Breast epithelium (tissue), 4 donors: ENCODE measurements around the gene DUS1L. TPM values are rescaled to one million over a fixed set of nuclear protein-coding genes. Genes with fewer than 3 reads are reported as not detected.

ENCODE experiments used
- DNase-seq, 2 donors: peaks; one replicate each; pipeline ENCODE4 v3.0.0-alpha.2; 2019; ENCODE audit warnings: low spot score in 2 of 2
- H3K27ac ChIP-seq, 2 donors: fragments of 200-600 bp; sonication (generic) in 1 of 2; one replicate each; pipeline ENCODE4 v1.5.1; 2016 to 2019; ENCODE audit warnings: mild to moderate bottlenecking in 1 of 2
- H3K27me3 ChIP-seq, 2 donors: fragments of 200-600 bp; sonication (generic) in 1 of 2; one replicate each; pipeline versions ENCODE4 v1.5.1 to v1.6.0; 2017 to 2019; ENCODE audit warnings: control low read depth in 1 of 2, mild to moderate bottlenecking in 1 of 2
- H3K36me3 ChIP-seq: fragments of 200-600 bp; one replicate; pipeline ENCODE4 v1.5.1; 2019
- H3K4me1 ChIP-seq, 2 donors: fragments of 200-600 bp; sonication (generic); one replicate each; pipeline ENCODE4 v1.5.1; 2016 to 2019; ENCODE audit warnings: control low read depth in 1 of 2
- H3K4me3 ChIP-seq, 3 donors: fragments of 200-600 bp; sonication (generic); 1 replicate in 2 of 3; 2 replicates in 1 of 3; pipeline ENCODE4 v1.5.1; 2016 to 2019; ENCODE audit warnings: mild to moderate bottlenecking in 3 of 3, moderate library complexity in 2 of 3
- H3K9me3 ChIP-seq, 2 donors: fragments of 200-600 bp; sonication (generic) in 1 of 2; one replicate each; pipeline ENCODE4 v1.5.1; 2016 to 2019; ENCODE audit warnings: control low read depth in 1 of 2
- POLR2A ChIP-seq: fragments of 450-650 bp; IDR thresholded peaks from one replicate; pipeline ENCODE4 v1.6.1; 2016; ENCODE audit warnings: antibody characterized with exemption, mild to moderate bottlenecking, moderate library complexity
- POLR2AphosphoS5 ChIP-seq, 3 donors: sonication (generic); formaldehyde crosslinking; IDR thresholded peaks; one replicate each; pipeline ENCODE4 v1.6.1; 2017; ENCODE audit warnings: antibody characterized with exemption in 3 of 3
- intact Hi-C: fragments of 100-400 bp; cut with DNase I; formaldehyde crosslinking; loops from one replicate; pipeline ENCODE4 v1.15.1; 2023; ENCODE audit warnings: low total_unique reads
- total RNA-seq, 3 donors: library from RNA; depleted of rRNA; stranded (reverse); fragments of >200 nt; gene quantifications; one replicate each; pipeline ENCODE4 v1.1.0, GENCODE V29; 2016
- TF ChIP-seq, protein P1 (sequence below), 3 donors: fragments of 450-650 bp; IDR thresholded peaks; one replicate each; pipeline ENCODE4 v1.5.1; 2016 to 2017; ENCODE audit warnings: antibody characterized with exemption in 3 of 3, mild to moderate bottlenecking in 3 of 3, moderate library complexity in 3 of 3

The DUS1L gene
- total RNA-seq, 3 donors from 2014 or later, result 55.0 to 96.4 (median 82.0) TPM

DNA sequence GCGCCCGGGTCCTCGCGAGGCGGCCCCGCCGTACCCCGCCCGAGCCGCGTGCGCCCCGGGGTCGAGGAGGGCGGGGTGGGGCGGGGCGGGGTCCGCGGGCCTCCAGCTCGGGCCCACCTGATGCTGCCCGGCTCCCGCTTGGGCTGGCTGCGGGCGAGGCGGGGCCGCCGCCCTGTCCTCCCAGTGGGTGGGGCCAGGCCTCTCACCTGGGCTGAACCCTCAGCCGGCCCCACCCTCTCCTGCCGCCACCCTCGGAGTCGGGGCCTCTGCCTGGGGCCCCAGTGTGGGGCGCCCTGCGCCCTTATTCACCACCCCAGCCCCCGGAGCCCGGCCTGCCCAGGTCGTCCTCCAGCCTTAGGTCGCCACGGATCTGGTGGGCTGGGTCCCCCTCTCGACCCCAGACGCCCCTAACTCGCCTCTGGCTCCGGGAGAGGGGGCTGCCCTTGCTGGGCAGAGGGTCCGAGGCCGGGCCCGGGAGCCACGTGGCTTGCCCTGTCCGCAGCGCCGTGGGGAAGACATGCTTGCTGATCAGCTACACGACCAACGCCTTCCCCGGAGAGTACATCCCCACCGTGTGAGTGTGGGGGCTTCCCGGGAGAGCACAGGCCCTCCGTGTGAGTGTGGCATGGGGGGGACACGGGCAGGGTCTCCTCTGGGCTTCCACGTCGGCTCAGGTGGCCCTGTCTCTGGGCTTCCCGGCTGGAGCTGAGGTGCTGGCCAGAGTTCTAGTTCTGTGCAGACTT, 33.5 kb downstream of the DUS1L start:
- Histone ChIP-seq H3K9me3 (no peaks in the 10 kb centered on the region), H3K36me3 (no peaks in the 10 kb centered on the region), H3K4me3 (peak overlapping the region; percentile 14 to 90 (median 59)), H3K27me3 (no peaks in the 10 kb centered on the region), H3K27ac (peak overlapping the region; percentile 25 to 75), H3K4me1 (peaks cover 11 to 12% of the 10 kb centered on the region in 2 donors)
- intact Hi-C loops, result loop anchor here (5.0 to 10.0 kb wide), 2 partner anchors 53 to 120 kb away; no protein-coding TSS in a partner anchor
- TF ChIP-seq, protein P1, sequence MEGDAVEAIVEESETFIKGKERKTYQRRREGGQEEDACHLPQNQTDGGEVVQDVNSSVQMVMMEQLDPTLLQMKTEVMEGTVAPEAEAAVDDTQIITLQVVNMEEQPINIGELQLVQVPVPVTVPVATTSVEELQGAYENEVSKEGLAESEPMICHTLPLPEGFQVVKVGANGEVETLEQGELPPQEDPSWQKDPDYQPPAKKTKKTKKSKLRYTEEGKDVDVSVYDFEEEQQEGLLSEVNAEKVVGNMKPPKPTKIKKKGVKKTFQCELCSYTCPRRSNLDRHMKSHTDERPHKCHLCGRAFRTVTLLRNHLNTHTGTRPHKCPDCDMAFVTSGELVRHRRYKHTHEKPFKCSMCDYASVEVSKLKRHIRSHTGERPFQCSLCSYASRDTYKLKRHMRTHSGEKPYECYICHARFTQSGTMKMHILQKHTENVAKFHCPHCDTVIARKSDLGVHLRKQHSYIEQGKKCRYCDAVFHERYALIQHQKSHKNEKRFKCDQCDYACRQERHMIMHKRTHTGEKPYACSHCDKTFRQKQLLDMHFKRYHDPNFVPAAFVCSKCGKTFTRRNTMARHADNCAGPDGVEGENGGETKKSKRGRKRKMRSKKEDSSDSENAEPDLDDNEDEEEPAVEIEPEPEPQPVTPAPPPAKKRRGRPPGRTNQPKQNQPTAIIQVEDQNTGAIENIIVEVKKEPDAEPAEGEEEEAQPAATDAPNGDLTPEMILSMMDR (IDR thresholded peaks at IDR 0.05), result no peak
- no peak for TF ChIP-seq POLR2AphosphoS5 (IDR thresholded peaks at IDR 0.05)
- TF ChIP-seq POLR2A, result no peak
- no peak for DNase-seq

DNA sequence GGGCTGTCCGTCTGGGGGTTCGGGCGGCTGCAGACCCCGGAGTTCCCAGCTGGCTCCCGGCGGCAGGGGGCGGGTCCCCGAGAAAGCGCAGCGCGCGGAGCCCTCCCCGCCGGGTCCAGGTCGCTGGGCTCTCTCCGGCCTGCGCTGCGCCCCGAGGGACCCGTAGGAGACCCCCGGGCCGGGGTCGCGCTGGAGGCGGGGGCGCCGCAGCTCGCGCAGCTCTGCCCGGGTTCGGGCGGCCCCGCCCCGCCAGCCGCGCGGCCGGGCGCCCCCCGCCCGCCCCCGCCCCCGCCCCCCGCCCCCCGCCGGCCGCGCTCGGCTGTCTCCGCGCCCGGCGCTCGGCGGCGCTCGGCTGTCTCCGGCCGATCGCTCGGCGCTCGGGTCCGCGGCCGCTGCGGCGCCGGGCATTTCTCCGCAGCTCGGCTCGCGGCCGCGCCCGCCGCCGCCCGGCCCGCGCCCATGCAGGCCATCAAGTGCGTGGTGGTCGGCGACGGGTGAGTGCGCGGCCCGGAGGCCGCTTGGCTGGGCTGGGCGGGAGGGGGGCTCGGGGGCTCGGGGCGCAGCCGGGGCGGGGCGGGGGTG, 34.2 kb downstream of the DUS1L start, which contains the start of gene RAC3:
RAC3 (plus strand) TSS at position 376 of the 582 bp plus-strand sequence; CDS start at position 460, 84 bp downstream.
- DNase-seq, result no peak
- peak within 1 kb of the TSS; percentile 61 to 83 for H3K27ac ChIP-seq
- no peaks in the 10 kb centered on the region for H3K36me3 ChIP-seq
- no peaks in the 10 kb centered on the region for H3K9me3 ChIP-seq
- no peak for TF ChIP-seq POLR2A
- TF ChIP-seq, protein P1 (IDR thresholded peaks at IDR 0.05), result no peak
- no peak for TF ChIP-seq POLR2AphosphoS5 (IDR thresholded peaks at IDR 0.05)
- H3K4me3 ChIP-seq, result peak within 1 kb of the TSS; percentile 30 to 90 (median 59)
- no peaks in the 10 kb centered on the region for H3K27me3 ChIP-seq
- peaks cover 5 to 7% of the 10 kb centered on the region in 2 donors for H3K4me1 ChIP-seq
- intact Hi-C loops, result loop anchor here (5.0 to 10.0 kb wide), 2 partner anchors 53 to 121 kb away; no protein-coding TSS in a partner anchor

DNA sequence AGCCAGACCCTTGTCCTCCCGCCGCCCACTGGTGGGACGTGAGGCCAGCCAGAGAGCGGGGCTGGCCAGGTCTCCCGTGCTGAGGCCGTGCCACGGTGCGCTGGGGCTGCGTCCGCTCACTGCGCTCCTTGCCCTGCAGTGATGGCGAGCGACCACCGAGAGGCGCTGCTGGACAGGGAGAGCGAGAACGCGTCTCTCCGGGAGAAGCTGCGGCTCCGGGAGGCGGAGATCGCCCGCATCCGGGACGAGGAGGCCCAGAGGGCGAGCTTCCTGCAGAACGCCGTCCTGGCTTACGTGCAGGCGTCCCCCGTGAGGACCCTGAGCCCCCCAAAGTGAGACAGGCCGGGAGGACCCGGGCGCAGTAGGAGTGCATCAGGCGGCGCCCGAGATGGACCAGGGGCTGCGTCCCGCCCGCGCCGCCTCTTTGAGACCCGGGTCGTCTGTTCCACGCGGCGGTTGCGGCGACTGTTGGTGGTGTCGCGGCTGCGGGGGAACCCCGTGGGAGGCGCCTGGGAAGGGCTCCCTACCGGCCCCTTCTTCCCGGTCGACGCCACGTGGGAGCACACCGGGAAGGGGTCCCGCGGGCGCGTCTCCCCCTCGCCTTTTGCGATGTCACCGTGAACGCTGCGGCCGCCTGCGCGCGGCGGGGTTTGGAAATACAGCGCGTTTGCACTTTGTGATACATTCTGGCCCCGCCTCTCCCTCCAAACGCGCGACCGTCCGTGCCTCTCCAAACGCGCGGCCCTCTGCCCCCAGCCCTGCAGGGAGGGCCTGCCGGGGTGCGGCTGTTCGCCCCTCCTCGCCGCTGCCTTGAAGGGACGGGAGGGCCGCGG, 34.9 kb downstream of the DUS1L start:
- Histone ChIP-seq H3K27ac (peak overlapping the region; percentile 61 to 83), H3K4me3 (peak overlapping the region; percentile 30 to 90 (median 59)), H3K4me1 (peaks cover 4 to 5% of the 10 kb centered on the region in 2 donors), H3K36me3 (no peaks in the 10 kb centered on the region), H3K27me3 (no peaks in the 10 kb centered on the region), H3K9me3 (no peaks in the 10 kb centered on the region)
- intact Hi-C loops, result loop anchor here (5.0 to 10.0 kb wide), 2 partner anchors 54 to 122 kb away; no protein-coding TSS in a partner anchor
- TF ChIP-seq, protein P1 (IDR thresholded peaks at IDR 0.05), result peak; percentile 83 to 97 (median 97)
- TF ChIP-seq POLR2AphosphoS5 (IDR thresholded peaks at IDR 0.05) (peak in 2 of 3 donors; percentile 52 to 56), POLR2A (no peak)
- peak; percentile 78 to 89 for DNase-seq

DNA sequence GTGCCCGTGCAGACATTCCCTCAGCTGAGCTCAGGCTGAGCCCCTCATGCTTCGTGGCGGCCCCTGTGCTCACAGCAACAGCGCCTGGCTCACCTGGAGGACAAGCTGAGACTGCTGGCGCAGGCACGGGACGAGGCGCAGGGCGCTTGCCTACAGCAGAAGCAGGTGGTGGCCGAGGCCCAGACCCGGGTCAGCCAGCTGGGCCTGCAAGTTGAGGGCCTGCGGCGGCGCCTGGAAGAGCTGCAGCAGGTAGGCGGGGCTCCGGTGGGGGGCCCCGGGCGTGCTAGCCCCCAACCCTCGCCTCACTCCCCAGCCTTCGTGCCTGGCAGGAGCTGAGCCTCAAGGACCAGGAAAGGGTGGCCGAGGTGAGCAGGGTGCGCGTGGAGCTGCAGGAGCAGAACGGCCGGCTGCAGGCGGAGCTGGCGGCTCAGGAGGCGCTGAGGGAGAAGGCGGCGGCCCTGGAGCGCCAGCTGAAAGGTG, 35.6 kb downstream of the DUS1L start:
- Histone ChIP-seq H3K4me1 (peaks cover 4 to 5% of the 10 kb centered on the region in 2 donors), H3K27me3 (no peaks in the 10 kb centered on the region), H3K9me3 (no peaks in the 10 kb centered on the region), H3K27ac (no peak overlapping the region), H3K4me3 (peak overlapping the region; percentile 30 to 90 (median 59)), H3K36me3 (no peaks in the 10 kb centered on the region)
- intact Hi-C loops, result loop anchor here (5.0 to 10.0 kb wide), 2 partner anchors 55 to 122 kb away; no protein-coding TSS in a partner anchor
- DNase-seq, result no peak
- TF ChIP-seq POLR2A (no peak), POLR2AphosphoS5 (IDR thresholded peaks at IDR 0.05) (no peak)
- TF ChIP-seq, protein P1 (IDR thresholded peaks at IDR 0.05), result no peak
